Omental fat pad (tissue), 4 donors: ENCODE results near the gene OR10G7. TPM values are rescaled to one million over a fixed set of nuclear protein-coding genes. Genes with fewer than 3 reads are reported as not detected.
"Not testable (repeated sequence)": the region's sequence is repeated elsewhere in the genome, so short reads cannot be mapped to it uniquely, and the experiment has no call there.

Experiments
- ATAC-seq: fragments of 150-250 bp; one replicate; pipeline ENCODE4 v1.9.1; 2016; ENCODE audit warnings: mild to moderate bottlenecking, moderate library complexity; ENCODE audit not compliant: low FRiP score
- DNase-seq: peaks from one replicate; pipeline ENCODE4 v3.0.0-alpha.2; 2019; ENCODE audit warnings: low spot score
- total RNA-seq, 4 donors: library from RNA; depleted of rRNA; stranded (reverse); fragments of >200 nt; gene quantifications; one replicate each; pipeline ENCODE4 v1.1.0, GENCODE V29; 2016
- TF ChIP-seq, protein P1 (sequence below), 3 donors: fragments of 450-650 bp; IDR thresholded peaks; one replicate each; pipeline ENCODE4 v1.5.1; 2016 to 2017; ENCODE audit warnings: antibody characterized with exemption in 3 of 3, mild to moderate bottlenecking in 3 of 3, moderate library complexity in 2 of 3

Gene OR10G7
- total RNA-seq, 4 donors from 2014 or later, result not detected

DNA sequence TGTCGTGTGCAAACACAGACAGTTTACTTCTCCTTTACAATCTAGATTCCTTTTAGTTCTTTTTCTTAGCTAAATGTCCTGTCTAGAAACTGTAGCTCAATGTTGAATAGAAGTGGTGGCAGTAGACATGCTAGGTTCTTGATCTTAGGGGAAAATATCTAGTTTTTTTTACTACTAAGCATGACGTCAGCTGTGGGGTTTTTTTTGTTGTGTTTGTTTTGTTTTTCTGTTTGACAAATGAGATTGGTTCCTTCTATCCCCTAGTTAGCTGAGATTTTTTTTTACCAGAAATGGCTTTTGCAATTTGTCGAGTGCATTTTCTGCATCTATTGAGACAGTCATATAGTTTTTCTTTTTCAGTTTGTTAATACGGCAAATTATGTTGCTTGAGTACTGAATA lies 2.3 kb upstream of the OR10G7 start:
- DNase-seq (no peak), ATAC-seq (no peak)
- TF ChIP-seq, protein P1, sequence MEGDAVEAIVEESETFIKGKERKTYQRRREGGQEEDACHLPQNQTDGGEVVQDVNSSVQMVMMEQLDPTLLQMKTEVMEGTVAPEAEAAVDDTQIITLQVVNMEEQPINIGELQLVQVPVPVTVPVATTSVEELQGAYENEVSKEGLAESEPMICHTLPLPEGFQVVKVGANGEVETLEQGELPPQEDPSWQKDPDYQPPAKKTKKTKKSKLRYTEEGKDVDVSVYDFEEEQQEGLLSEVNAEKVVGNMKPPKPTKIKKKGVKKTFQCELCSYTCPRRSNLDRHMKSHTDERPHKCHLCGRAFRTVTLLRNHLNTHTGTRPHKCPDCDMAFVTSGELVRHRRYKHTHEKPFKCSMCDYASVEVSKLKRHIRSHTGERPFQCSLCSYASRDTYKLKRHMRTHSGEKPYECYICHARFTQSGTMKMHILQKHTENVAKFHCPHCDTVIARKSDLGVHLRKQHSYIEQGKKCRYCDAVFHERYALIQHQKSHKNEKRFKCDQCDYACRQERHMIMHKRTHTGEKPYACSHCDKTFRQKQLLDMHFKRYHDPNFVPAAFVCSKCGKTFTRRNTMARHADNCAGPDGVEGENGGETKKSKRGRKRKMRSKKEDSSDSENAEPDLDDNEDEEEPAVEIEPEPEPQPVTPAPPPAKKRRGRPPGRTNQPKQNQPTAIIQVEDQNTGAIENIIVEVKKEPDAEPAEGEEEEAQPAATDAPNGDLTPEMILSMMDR (IDR thresholded peaks at IDR 0.05), result no peak

DNA sequence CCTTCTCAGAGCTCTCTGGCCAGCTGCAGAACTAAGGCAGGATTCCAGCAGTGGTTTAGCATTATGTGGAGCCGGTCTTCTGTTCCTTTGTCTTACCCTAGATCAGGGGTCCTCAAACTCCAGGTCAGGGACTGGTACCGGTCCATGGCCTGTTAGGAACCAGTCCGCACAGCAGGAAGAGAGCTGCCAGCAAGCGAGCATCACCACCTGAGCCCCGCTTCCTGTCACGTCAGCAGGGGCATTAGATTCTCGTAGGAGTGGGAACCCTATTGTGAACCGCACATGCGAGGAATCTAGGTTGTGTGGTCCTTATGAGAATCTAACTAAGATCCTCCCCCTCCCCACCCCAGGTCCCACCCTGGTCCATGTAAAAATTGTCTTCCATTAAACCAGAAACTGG lies 1.6 kb downstream of the OR10G7 start:
- TF ChIP-seq, protein P1 (IDR thresholded peaks at IDR 0.05), result no peak
- no peak for ATAC-seq
- DNase-seq, result no peak

DNA sequence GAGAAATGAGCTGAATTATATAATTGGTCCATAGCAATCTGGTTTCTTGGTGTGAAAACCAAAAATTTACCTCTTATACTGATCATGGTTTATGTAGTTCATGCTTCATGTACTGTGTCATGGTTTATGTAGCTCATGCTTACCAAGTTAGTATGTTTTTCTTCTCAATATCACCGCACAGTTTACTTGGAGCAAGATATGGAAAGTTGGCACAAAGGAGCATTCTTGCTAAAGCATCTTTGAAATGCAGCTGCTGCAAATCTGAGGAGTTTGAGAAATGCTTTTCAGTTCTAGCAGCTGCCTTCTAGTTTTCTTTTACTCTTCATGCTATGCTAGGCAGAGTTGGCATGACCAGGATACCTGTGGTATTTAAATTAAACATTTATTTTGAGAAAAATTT lies 4.5 kb downstream of the OR10G7 start:
- TF ChIP-seq, protein P1 (IDR thresholded peaks at IDR 0.05), result no peak
- DNase-seq (no peak), ATAC-seq (no peak)

DNA sequence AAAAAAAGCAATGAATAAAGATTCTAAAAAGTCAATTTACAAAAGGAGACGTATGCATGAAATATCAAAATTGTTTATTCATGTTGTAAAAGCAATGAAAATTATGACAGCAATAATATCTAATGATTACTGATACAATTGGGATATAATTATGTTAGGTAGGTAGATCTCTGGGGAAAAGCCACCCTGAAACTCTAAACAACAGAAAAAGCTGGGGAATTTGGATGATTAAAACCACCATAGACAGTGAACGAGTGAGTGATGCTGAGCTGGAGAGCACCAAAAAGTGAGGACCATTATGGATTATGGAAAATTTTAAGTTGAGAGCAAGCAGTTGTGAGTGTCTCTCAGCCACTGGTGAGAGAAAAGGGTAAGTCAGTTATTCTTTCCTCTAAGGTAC lies 14.6 kb downstream of the OR10G7 start, which contains the start of gene OR10G8:
Gene OR10G8, plus strand, starts transcription at position 301 of the 400 bp plus-strand sequence. CDS start 2,825 bp downstream, outside the sequence.
- DNase-seq (no peak), ATAC-seq (no peak)
- TF ChIP-seq, protein P1 (IDR thresholded peaks at IDR 0.05), result no peak

DNA sequence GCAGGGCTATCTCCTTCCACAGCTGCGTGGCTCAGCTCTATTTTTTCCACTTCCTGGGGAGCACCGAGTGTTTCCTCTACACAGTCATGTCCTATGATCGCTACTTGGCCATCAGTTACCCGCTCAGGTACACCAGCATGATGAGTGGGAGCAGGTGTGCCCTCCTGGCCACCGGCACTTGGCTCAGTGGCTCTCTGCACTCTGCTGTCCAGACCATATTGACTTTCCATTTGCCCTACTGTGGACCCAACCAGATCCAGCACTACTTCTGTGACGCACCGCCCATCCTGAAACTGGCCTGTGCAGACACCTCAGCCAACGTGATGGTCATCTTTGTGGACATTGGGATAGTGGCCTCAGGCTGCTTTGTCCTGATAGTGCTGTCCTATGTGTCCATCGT lies 25.3 kb downstream of the OR10G7 start:
- DNase-seq, ATAC-seq: not testable (repeated sequence)

DNA sequence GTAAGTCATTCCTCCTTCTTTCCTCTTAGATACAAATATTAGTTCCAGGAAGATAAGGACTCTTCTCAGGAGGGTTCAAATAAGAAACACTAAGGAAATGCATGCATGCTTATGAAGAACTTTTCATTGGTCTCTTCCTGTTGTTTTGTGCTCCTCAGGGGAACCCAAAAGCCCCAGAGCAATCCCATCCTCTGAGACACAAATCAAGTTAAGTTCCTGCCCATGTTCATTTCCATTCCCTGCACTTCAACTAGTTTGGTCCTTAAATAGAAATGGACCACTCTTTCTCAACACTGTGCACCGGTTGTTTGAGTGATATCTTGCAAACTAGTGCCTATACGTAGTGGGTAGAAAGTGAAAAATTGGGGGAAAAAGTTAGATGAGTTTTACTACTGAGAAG lies 28.4 kb downstream of the OR10G7 start, which contains the start of gene OR10G4:
Gene OR10G4, plus strand, starts transcription at position 301 of the 400 bp plus-strand sequence. CDS start 2,578 bp downstream, outside the sequence.
- DNase-seq, result no peak
- TF ChIP-seq, protein P1 (IDR thresholded peaks at IDR 0.05), result no peak
- ATAC-seq, result no peak

DNA sequence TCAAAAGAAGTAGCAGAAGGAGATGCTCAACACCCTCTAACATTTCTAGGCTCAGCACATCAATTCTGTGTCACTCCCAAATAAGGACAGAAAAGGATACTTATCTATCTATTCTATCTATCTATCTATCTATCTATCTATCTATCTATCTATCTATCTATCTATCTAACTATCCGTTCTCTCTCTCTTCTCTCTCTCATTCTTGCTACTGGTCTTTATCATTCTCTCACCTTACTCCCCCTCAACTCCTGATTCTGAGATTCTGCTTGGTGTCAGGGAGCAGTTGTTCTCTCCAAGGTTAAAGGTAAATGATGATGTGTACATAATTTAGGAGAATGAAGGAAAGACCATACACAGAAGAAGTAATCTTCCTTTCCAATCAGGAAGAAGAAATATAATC lies 46.0 kb downstream of the OR10G7 start, which contains the start of gene OR10G6:
Gene OR10G6, minus strand, starts transcription at position 43 of the 400 bp plus-strand sequence. Its CDS starts 0 bp downstream, at position 43.
- no peak for DNase-seq
- ATAC-seq, result no peak
- TF ChIP-seq, protein P1 (IDR thresholded peaks at IDR 0.05), result no peak

Other genes with a start within 250 kb of the OR10G7 start
- not detected for gene OR6M1, start 235.0 kb downstream of the OR10G7 start, total RNA-seq
- not detected for gene TMEM225, start 155.7 kb downstream of the OR10G7 start, total RNA-seq
- not detected for gene OR8D4, start 139.2 kb downstream of the OR10G7 start, total RNA-seq
- not detected for gene OR4D5, start 101.7 kb downstream of the OR10G7 start, total RNA-seq
- gene OR6T1, start 97.5 kb downstream of the OR10G7 start, total RNA-seq, result not detected
- not detected for gene OR10S1, start 63.5 kb downstream of the OR10G7 start, total RNA-seq
- not detected for gene OR10G6, start 46.2 kb downstream of the OR10G7 start, total RNA-seq
- not detected for gene OR10G4, start 28.3 kb downstream of the OR10G7 start, total RNA-seq
- not detected for gene OR10G9, start 18.3 kb downstream of the OR10G7 start, total RNA-seq
- not detected for gene OR10G8, start 14.5 kb downstream of the OR10G7 start, total RNA-seq
- gene VWA5A, start 74.1 kb upstream of the OR10G7 start, total RNA-seq, result 10 to 100 TPM in 3 of 4 donors, 1 to 10 TPM in 1; 9.7 to 19.5 (median 15.0) TPM
- gene OR10D3, start 142.0 kb upstream of the OR10G7 start, total RNA-seq, result not detected
- gene OR8G1, start 199.8 kb upstream of the OR10G7 start, total RNA-seq, result not detected
- not detected for gene OR8G5, start 215.1 kb upstream of the OR10G7 start, total RNA-seq